HG03354 (cell line): ENCODE results near the gene WDR18.
"Not testable (repeated sequence)": the region's sequence is repeated elsewhere in the genome, so short reads cannot be mapped to it uniquely, and the experiment has no call there.

Source experiments
- ATAC-seq: cut with Tn5 transposase; IDR thresholded peaks from one replicate; pipeline ENCODE4 v1.9.1; 2021; ENCODE audit warnings: mild to moderate bottlenecking; ENCODE audit not compliant: unreplicated experiment, poor library complexity, severe bottlenecking

Gene WDR18

GRCh38 chr19:948842-949496, 35.2 kb upstream of the WDR18 start:
- ATAC-seq = no peak

DNA sequence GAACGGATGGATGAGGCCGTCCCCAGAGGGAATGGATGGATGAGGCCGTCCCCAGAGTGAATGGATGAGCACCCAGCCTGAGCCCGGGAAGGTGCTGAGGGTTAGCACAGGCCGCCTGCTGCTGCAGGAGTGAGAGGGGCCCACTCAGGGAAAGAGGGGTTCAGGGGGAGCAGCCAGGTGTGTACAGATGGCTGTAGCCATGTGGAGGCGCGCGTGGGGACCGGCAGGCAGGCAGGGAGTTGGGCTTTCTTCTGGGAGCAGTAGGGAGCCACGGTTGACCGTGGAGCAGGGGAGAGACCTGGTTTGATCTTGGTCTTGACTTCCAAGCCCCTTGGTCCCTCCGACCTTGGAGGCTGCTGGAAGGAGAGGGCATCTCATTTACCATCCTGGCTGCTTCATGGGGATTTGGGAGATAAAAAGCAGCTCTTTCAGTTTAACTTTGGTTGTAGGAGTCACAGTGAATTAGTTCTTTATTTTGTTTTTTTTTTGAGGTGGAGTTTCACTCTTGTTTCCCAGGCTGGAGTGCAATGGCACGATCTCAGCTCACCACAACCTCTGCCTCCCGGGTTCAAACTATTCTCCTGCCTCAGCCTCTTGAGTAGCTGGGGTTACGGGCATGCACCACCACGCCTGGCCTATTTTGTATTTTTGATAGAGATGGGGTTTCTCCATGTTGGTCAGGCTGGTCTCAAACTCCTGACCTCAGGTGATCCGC, 33.6 kb upstream of the WDR18 start:
- ATAC-seq = no peak

- ATAC-seq = no peak
Measured at GRCh38 chr19:952049-952679, 32.0 kb upstream of the WDR18 start.

- no peak for ATAC-seq
Measured at GRCh38 chr19:952680-953444, 31.3 kb upstream of the WDR18 start.

GRCh38 chr19:953445-954271, 30.5 kb upstream of the WDR18 start:
- no peak for ATAC-seq

DNA sequence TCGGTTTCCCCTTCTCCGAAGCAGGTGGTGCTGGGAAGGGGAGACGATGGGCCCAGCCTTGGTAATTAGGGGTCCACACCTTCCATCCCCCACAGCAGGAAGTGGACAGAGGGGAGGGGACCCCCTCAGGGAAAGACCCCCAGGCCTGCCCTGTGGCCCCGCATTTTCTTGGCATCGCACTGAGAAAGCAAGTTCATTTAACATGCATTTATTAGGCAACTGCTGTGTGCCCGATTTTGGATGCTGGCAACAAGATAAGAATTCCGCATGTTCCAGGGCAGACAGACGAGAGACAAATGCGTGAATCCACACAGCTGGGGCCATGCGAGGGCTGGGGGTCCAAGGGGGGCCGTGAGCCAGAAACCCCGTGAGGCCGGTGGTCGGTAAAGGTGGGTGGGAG, 29.9 kb upstream of the WDR18 start:
- no peak for ATAC-seq

GRCh38 chr19:954672-955494, 29.3 kb upstream of the WDR18 start:
- ATAC-seq = no peak

DNA sequence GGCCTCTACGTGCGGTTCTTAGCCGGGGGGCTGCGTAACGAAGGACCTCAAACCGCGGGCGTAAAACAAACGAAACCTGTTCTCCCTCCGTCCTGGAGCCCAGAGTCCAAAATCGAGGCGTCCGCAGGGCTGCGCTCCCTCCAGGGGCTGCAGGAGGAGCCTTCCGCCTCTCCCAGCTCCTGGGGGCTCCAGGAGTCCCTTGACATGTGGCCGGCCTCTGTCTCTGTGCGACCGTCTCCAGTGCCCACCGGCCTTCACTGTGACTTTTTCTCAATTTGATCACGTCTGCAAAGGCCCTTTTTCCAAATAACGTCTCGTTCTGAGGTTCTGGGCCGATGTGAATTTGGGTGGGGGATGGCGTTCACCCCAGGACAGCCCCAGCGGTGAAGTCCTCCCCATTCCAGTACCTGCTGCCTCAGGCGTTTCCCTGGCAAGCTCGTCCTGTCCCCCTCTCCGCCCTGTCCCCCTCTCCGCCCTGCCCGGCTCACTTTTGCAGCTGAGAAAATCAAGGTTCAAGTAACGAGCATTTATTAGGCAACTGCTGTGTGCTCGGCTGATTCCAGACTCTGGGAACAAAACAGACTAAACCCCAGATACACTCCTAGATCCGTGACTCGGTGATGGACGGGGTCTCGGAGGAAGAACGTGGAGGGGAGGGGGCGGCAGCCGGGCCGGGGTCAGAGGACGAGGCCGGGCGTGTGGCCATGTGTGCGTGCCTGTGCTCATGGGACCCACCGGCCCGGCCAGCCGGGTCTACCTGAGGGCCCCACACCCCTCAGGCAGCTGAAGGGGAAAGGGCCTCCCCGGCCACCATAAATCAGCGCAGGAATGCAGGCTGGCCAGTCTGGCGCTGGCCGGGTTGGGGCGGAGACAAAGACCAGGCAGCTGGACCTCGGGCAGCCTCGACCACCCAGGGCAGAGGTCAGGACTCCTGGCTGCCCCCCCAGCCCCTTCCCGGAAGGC, 28.1 kb upstream of the WDR18 start:
- ATAC-seq = no peak

GRCh38 chr19:956766-957440, 27.2 kb upstream of the WDR18 start:
- no peak for ATAC-seq

DNA sequence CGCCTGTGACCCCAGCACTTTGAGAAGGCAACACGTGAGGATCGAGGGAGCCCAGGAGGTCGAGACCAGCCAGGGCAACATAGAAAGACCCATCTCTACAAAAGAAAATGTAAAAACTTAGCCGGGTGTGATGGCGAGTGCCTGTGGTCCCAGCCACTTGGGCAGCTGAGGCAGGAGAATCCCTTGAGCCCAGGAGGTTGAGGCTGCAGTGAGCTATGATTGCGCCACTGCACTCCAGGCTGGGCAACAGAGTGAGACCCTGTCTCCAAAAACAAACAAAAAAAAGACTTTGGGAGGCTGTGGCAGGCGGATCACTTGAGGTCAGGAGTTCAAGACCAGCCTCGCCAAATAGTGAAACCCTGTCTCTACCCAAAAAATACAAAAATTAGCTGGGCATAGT, 26.6 kb upstream of the WDR18 start:
- ATAC-seq = not testable (repeated sequence)

DNA sequence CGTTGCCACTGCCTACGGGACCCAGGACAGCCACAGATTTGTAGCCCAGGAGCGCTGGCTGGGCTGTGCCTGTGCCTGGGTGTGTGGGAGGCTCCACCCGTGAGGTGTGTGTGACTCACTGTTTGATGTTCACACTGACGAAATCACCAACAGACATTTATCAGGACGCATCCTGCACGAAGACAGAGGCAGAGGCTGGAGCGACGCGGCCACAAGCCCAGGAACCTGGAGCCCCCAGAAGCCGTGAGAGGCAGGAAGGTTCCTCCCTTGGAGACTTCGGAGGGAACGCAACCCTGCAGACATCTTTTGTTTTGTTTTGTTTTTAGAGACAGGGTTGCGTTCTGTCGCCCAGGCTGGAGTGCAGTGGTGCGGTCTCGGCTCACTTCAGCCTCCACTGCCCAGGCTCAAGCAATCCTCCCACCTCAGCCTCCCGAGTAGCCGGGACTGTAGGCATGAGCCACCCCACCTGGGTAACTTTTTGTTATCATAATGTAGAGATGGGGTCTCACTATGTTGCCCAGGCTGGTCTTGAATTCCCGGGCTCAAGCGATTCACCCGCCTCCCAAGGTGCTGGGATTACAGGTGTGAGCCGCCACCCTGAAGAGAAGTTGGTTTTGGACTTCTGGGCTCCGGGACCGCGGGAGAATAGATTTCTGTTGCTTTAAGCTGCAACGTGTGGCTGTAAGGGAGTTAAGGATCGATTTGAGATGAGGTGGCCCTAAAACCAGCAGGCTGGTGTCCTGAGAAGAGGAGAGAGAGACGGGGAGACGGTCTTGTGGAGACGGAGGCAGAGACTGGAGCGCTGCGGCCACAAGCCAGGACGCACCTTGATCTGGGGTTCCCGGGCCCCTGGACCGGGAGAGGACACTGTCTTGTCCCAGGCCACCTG, 24.9 kb upstream of the WDR18 start:
- no peak for ATAC-seq

GRCh38 chr19:960020-960419, 24.1 kb upstream of the WDR18 start:
- ATAC-seq = no peak

DNA sequence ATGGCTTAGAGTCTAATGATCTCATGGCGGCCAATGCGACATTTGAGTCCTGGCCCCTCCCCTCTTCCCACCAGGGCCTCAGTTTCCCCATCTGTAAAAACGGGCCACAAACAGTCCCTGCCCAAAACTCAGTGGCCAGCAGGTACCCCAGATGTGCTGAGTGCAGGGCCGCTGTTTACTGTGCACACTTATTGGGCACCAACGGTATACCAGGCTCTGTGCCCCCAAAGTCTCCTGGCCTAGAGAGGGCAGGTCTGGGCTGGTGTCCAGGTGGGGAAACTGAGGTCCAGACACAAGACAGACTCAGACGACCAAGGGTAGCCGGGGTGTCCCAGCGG, 23.6 kb upstream of the WDR18 start:
- no peak for ATAC-seq

- no peak for ATAC-seq
Measured at GRCh38 chr19:961866-962620, 22.1 kb upstream of the WDR18 start.

DNA sequence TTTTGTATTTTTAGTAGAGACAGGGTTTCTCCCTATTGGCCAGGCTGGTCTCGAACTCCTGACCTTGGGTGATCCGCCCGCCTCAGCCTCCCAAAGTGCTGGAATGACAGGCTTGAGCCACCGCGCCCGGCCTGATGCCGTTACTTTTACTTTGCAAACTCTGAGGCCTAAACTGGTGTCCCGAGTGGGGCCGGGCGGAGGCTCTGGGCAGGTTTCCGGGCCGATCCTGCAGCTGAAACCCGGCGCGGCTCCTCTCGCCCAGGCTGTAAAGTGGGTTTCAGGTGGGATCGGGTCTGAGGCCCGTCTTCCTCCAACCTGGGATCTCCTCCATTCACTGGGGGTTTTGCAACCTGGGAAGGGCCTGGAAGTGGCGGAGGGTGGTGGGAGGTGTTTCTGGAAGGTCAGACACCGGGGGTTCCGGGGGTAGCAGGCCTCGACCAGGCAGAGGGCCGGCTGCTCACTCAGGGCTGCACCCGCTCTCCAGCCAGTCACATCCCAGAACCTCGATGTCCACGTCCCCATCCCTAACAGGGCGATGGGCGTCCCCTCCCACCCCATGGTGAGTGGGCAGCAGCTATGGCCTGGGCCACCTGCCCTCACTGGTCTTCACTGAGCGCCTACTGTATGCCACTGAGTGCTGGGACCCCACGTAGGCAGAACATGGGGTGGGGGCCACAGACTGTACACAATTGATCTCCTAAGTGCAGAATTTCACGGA, 21.3 kb upstream of the WDR18 start:
- ATAC-seq = no peak
